Keratinocyte (primary cell): ENCODE results near the gene CPA5. TPM values are rescaled to one million over a fixed set of nuclear protein-coding genes. Genes with fewer than 3 reads are reported as not detected.

Experiments used
- DNase-seq: peaks from one replicate; pipeline ENCODE4 v3.0.0-alpha.2; 2011; ENCODE audit warnings: low read depth, missing footprints, low spot score
- FAIRE-seq: peaks from 2 replicates; lab custom pipeline; 2011; peaks lifted over from hg19 to GRCh38; lab: Jason Lieb, UNC
- H2AFZ ChIP-seq: 2 replicates; pipeline ENCODE4 v1.6.0; 2012; ENCODE audit warnings: low read length, control low read depth, inconsistent platforms; ENCODE audit not compliant: control insufficient read depth
- H3K27ac ChIP-seq: 2 replicates; pipeline ENCODE4 v1.5.1; 2011; ENCODE audit warnings: low read length; ENCODE audit not compliant: control insufficient read depth, insufficient read depth
- H3K27me3 ChIP-seq: 3 replicates; pipeline ENCODE4 v1.6.0; 2011; ENCODE audit warnings: low read length; ENCODE audit not compliant: control insufficient read depth, insufficient read depth; ENCODE audit errors: extremely low read depth
- H3K36me3 ChIP-seq, 2 experiments: 2 replicates in 1 of 2; 3 replicates in 1 of 2; pipeline ENCODE4 v1.5.1; 2011; ENCODE audit warnings: low read length in 2 of 2, mild to moderate bottlenecking in 1 of 2; ENCODE audit not compliant: control insufficient read depth in 2 of 2, insufficient read depth in 2 of 2; ENCODE audit errors: extremely low read depth in 1 of 2
- H3K4me1 ChIP-seq: 3 replicates; pipeline ENCODE4 v1.5.1; 2011; ENCODE audit warnings: low read length; ENCODE audit not compliant: control insufficient read depth, insufficient read depth; ENCODE audit errors: extremely low read depth
- H3K4me2 ChIP-seq: 3 replicates; pipeline ENCODE4 v1.6.0; 2011; ENCODE audit warnings: low read depth, low read length; ENCODE audit not compliant: control insufficient read depth, insufficient read depth; ENCODE audit errors: extremely low read depth
- H3K4me3 ChIP-seq, 3 experiments: fragments of 200-600 bp in 1 of 3; sonication (generic) in 1 of 3; 2 replicates in 2 of 3; 3 replicates in 1 of 3; pipeline ENCODE4 v1.5.1; 2011 to 2016; ENCODE audit warnings: low read length in 3 of 3, mild to moderate bottlenecking in 3 of 3, control low read depth in 2 of 3, inconsistent platforms in 1 of 3, low read depth in 1 of 3, mixed read lengths in 1 of 3, mixed run types in 1 of 3, moderate library complexity in 1 of 3; ENCODE audit not compliant: control insufficient read depth in 2 of 3, insufficient read depth in 2 of 3; ENCODE audit errors: extremely low read depth in 1 of 3
- H3K79me2 ChIP-seq: 2 replicates; pipeline ENCODE4 v1.6.0; 2012; ENCODE audit warnings: low read length; ENCODE audit not compliant: control insufficient read depth, insufficient read depth
- H3K9ac ChIP-seq: 3 replicates; pipeline ENCODE4 v1.6.0; 2011; ENCODE audit warnings: low read length; ENCODE audit not compliant: control insufficient read depth, insufficient read depth; ENCODE audit errors: extremely low read depth
- H3K9me1 ChIP-seq: 3 replicates; pipeline ENCODE4 v1.6.0; 2011; ENCODE audit warnings: low read length; ENCODE audit not compliant: control insufficient read depth, insufficient read depth; ENCODE audit errors: extremely low read depth
- H3K9me3 ChIP-seq: 2 replicates; pipeline ENCODE4 v1.5.1; 2012; ENCODE audit warnings: low read depth, low read length; ENCODE audit not compliant: control insufficient read depth
- H4K20me1 ChIP-seq: 3 replicates; pipeline ENCODE4 v1.6.0; 2011; ENCODE audit warnings: low read length; ENCODE audit not compliant: control insufficient read depth, insufficient read depth; ENCODE audit errors: extremely low read depth
- CTCF ChIP-seq, 3 experiments: IDR thresholded peaks in 1 of 3; conservative IDR thresholded peaks in 1 of 3; optimal IDR thresholded peaks in 1 of 3; 2 replicates in 2 of 3; 3 replicates in 1 of 3; pipeline versions ENCODE3 to v1.5.1; 2011; ENCODE audit warnings: low read length in 3 of 3, mild to moderate bottlenecking in 3 of 3, moderate library complexity in 2 of 3, control low read depth in 1 of 3, inconsistent platforms in 1 of 3; ENCODE audit not compliant: insufficient read depth in 2 of 3; ENCODE audit errors: extremely low read depth in 1 of 3
- EZH2 ChIP-seq: IDR thresholded peaks from one replicate; pipeline ENCODE4 v1.6.1; 2012; ENCODE audit warnings: inconsistent platforms, mild to moderate bottlenecking, low read length, moderate library complexity
- dilution Hi-C: fragments of 300-500 bp; cut with MboI; formaldehyde crosslinking; loops from one replicate; pipeline ENCODE4 v1.7.0; 2020; ENCODE audit warnings: low sequenced_read_pairs; ENCODE audit not compliant: extremely low pct_ligation_motif_present
- polyA plus RNA-seq, 5 experiments: library from polyadenylated mRNA; depleted of rRNA in 3 of 5; stranded (reverse) in 3 of 5; stranded (forward) in 1 of 5; unstranded in 1 of 5; fragments of >200 nt; gene quantifications; 1 replicate in 1 of 5; 2 replicates in 3 of 5; 3 replicates in 1 of 5; pipeline versions ENCODE4 v1.2.1 to v1.2.3, GENCODE V29; 2011 to 2012; ENCODE audit warnings: missing spikeins in 2 of 5, low read depth in 1 of 5, low replicate concordance in 1 of 5

The CPA5 gene
- polyA plus RNA-seq, 1 donor (not counting 4 experiments of a cell fraction or from before 2014, with no cell fraction given), result 0.24 TPM

DNA sequence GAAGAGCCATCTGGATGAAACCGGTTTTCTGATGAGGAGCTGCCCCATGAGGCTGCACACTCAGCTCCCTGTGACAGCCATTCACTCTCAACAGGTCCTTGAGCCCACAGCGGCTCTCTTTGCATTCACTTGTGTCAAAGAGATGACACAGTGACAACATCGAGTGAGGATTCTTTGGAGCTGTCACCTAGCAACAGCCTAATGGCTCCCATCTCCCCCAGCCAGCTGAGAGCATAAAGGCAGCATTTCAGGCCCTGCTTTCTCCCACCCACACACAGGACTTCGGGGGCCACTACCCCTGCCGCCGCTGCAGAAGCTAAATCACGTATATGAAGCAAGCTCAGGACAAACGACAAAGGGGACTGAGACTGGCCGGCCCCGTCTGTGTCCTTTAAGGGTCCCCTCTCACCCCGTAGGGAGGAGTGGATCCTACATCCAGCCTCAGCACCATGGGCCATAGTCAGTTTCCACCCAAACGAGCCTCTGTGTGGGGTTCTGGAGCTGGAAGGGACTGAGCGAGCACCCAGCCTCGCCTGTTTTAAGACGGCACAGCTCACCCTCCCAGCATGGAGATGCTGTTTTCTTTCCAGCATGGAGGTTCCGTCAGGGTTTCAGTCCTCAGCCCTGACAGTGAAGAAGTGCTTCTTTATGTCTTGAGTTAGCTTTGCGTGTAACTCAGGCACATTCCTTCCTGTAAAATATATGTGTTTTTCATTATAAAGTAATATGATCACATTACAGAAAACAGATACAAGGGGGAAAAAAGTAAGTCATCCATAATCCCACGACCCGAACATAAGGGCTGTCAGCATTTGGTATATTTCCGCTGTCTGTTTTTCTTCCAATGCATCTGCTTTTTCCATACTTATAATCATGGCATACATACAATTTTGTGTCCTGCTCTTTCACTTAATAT, 46.7 kb upstream of the CPA5 start:
- H3K4me1 ChIP-seq, result peaks cover 23% of the 10 kb centered on the region
- H3K36me3 ChIP-seq, result peaks cover 47 to 49% of the 10 kb centered on the region in 2 experiments
- no peaks in the 10 kb centered on the region for H3K9me3 ChIP-seq
- no peaks in the 10 kb centered on the region for H3K27me3 ChIP-seq
- peaks cover 11% of the 10 kb centered on the region for H4K20me1 ChIP-seq
- DNase-seq (no peak), FAIRE-seq (no peak)
- no peak overlapping the region for H3K4me3 ChIP-seq
- H3K4me2 ChIP-seq, result no peak overlapping the region
- TF ChIP-seq CTCF (optimal IDR thresholded peaks at IDR 0.05 in 1 of 3, IDR thresholded peaks at IDR 0.05 in 1 of 3, conservative IDR thresholded peaks at IDR 0.05 in 1 of 3; ENCODE audit: extremely low read depth in 1 of 3, insufficient read depth in 2 of 3, low read length in 3 of 3) (no peak), EZH2 (no peak)
- dilution Hi-C loops, result no loop called here
- peaks cover 31% of the 10 kb centered on the region for H3K79me2 ChIP-seq
- H2AFZ ChIP-seq, result no peak overlapping the region
- H3K9me1 ChIP-seq, result no peaks in the 10 kb centered on the region
- no peak overlapping the region for H3K9ac ChIP-seq
- no peak overlapping the region for H3K27ac ChIP-seq

- peaks cover 25% of the 10 kb centered on the region for H3K79me2 ChIP-seq
- H3K4me1 ChIP-seq, result peaks cover 16% of the 10 kb centered on the region
- no peaks in the 10 kb centered on the region for H3K9me1 ChIP-seq
- H4K20me1 ChIP-seq, result peaks cover 11% of the 10 kb centered on the region
- TF ChIP-seq CTCF (optimal IDR thresholded peaks at IDR 0.05 in 1 of 3, IDR thresholded peaks at IDR 0.05 in 1 of 3, conservative IDR thresholded peaks at IDR 0.05 in 1 of 3; ENCODE audit: extremely low read depth in 1 of 3, insufficient read depth in 2 of 3, low read length in 3 of 3) (no peak), EZH2 (no peak)
- H3K27me3 ChIP-seq, result no peaks in the 10 kb centered on the region
- H3K9me3 ChIP-seq, result no peaks in the 10 kb centered on the region
- peaks cover 47 to 50% of the 10 kb centered on the region in 2 experiments for H3K36me3 ChIP-seq
- H3K9ac ChIP-seq, result no peak overlapping the region
- H2AFZ ChIP-seq, result no peak overlapping the region
- dilution Hi-C loops, result no loop called here
- H3K27ac ChIP-seq, result no peak overlapping the region
- no peak overlapping the region for H3K4me3 ChIP-seq
- FAIRE-seq (no peak), DNase-seq (no peak)
- no peak overlapping the region for H3K4me2 ChIP-seq
Measured at GRCh38 chr7:130298544-130299326, 45.9 kb upstream of the CPA5 start.
